Ectodermal cell (in vitro differentiated cells): ENCODE measurements around the gene TSSK2.

Experiments
- H3K27ac ChIP-seq: 2 replicates; pipeline ENCODE4 v1.7.0; 2013; ENCODE audit warnings: mild to moderate bottlenecking, low read depth, low read length; ENCODE audit not compliant: insufficient read depth, poor library complexity, severe bottlenecking
- H3K27me3 ChIP-seq: 2 replicates; pipeline ENCODE4 v1.7.0; 2013; ENCODE audit warnings: mild to moderate bottlenecking, low read length; ENCODE audit not compliant: insufficient read depth, control insufficient read depth, poor library complexity, severe bottlenecking
- H3K36me3 ChIP-seq: one replicate; pipeline ENCODE4 v1.7.0; 2013; ENCODE audit warnings: low read length; ENCODE audit not compliant: control insufficient read depth, insufficient read depth
- H3K4me1 ChIP-seq: one replicate; pipeline ENCODE4 v1.7.0; 2013; ENCODE audit warnings: low read length; ENCODE audit not compliant: control insufficient read depth, insufficient read depth
- H3K4me3 ChIP-seq: 2 replicates; pipeline ENCODE4 v1.7.0; 2013; ENCODE audit warnings: low read depth, low read length, control low read depth; ENCODE audit not compliant: insufficient read depth
- H3K9me3 ChIP-seq: 2 replicates; pipeline ENCODE4 v1.7.0; 2013; ENCODE audit warnings: mild to moderate bottlenecking, low read length, moderate library complexity; ENCODE audit not compliant: control insufficient read depth
- WGBS, 2 experiments: methylation state at CpG; one replicate each; pipeline ENCODE4 v1.1.7; 2013; ENCODE audit warnings: missing lambda C conversion rate in 2 of 2; 5-methylcytosine and 5-hydroxymethylcytosine counted together

The TSSK2 gene

GRCh38 chr22:19138217-19139000 is 7.3 kb downstream of the TSSK2 start:
- Histone ChIP-seq H3K4me3 (no peak overlapping the region), H3K27me3 (no peaks in the 10 kb centered on the region), H3K36me3 (peaks cover 12% of the 10 kb centered on the region), H3K9me3 (no peaks in the 10 kb centered on the region), H3K27ac (no peak overlapping the region), H3K4me1 (no peaks in the 10 kb centered on the region)
- 92 to 93% methylated on average over 15 of the region's 15 CpGs for WGBS, 2 experiments

GRCh38 chr22:19139001-19139356 is 7.9 kb downstream of the TSSK2 start:
- H3K36me3 ChIP-seq, result peaks cover 12% of the 10 kb centered on the region
- no peaks in the 10 kb centered on the region for H3K27me3 ChIP-seq
- H3K4me3 ChIP-seq, result no peak overlapping the region
- 94 to 96% methylated on average over 9 of the region's 9 CpGs for WGBS, 2 experiments
- H3K4me1 ChIP-seq, result no peaks in the 10 kb centered on the region
- H3K9me3 ChIP-seq, result no peaks in the 10 kb centered on the region
- no peak overlapping the region for H3K27ac ChIP-seq

DNA sequence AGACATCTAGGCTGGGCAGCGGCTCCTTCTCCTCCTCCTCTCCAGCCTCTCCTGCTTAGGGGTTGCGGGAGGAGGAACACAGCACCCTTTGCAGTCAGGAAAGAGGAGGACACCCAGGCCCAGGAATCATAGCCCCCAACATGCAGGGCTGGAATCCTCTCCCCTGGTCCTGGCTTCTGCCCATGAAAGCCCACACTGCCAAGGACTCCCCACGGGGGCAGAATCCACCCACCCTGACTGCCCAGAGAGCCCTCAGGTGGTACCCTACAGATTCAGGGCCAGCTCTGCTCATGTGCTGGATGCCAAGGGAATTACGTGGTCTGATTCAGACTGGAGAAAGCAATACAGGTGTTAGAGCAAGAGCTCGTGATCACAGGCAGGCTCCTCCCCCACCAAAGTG is 8.9 kb downstream of the TSSK2 start:
- Histone ChIP-seq H3K27ac (no peak overlapping the region), H3K4me1 (no peaks in the 10 kb centered on the region), H3K27me3 (no peaks in the 10 kb centered on the region), H3K4me3 (no peak overlapping the region), H3K36me3 (peaks cover 12% of the 10 kb centered on the region), H3K9me3 (no peaks in the 10 kb centered on the region)
- WGBS, 2 experiments, result 93 to 94% methylated on average over 5 of the region's 5 CpGs

DNA sequence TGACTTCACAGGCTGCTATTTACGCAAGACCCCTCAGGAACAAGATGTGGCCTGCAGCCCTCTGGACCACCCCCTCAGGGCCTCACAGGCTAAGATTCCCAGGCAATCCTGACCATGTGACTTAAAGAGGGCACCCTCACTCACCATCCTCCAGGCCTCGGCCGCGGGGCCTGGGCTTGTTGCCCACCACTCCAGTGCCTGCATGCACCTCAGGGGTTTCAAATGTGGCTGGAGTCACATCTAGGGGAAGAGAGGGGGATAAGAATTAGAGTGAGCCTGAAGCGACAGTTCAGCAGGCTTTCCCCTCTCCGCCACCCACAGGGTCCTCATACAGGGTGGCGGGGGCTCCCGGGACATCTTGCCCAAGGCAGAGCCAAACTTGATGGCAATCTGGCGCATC is 11.3 kb downstream of the TSSK2 start:
- peaks cover 19% of the 10 kb centered on the region for H3K27me3 ChIP-seq
- no peaks in the 10 kb centered on the region for H3K9me3 ChIP-seq
- H3K27ac ChIP-seq, result no peak overlapping the region
- no peaks in the 10 kb centered on the region for H3K4me1 ChIP-seq
- H3K4me3 ChIP-seq, result no peak overlapping the region
- H3K36me3 ChIP-seq, result peaks cover 12% of the 10 kb centered on the region
- 97% methylated on average over 9 of the region's 9 CpGs for WGBS, 2 experiments

DNA sequence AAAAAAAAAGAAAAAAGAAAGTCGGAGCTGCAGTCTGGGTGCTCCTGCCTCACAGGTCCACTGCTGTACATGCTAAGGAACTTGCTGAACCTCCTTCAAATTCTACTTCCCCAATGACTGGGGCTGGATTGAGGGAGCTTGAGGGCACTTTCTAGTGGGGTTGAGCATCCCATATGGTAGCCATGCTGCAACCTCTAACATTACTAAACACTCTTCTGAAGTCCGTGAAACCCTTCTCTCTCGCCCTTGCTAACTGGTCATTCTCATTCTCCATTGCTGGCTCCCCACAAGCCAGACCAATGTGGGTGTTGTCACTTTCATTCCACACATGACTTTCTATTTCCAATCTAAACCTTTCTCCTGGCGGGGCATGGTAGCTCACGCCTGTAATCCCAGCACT is 12.1 kb downstream of the TSSK2 start:
- 84 to 90% methylated on average over 5 of the region's 5 CpGs for WGBS, 2 experiments
- Histone ChIP-seq H3K4me3 (no peak overlapping the region), H3K27me3 (peaks cover 27% of the 10 kb centered on the region), H3K27ac (no peak overlapping the region), H3K36me3 (peaks cover 12% of the 10 kb centered on the region), H3K4me1 (no peaks in the 10 kb centered on the region), H3K9me3 (no peaks in the 10 kb centered on the region)

DNA sequence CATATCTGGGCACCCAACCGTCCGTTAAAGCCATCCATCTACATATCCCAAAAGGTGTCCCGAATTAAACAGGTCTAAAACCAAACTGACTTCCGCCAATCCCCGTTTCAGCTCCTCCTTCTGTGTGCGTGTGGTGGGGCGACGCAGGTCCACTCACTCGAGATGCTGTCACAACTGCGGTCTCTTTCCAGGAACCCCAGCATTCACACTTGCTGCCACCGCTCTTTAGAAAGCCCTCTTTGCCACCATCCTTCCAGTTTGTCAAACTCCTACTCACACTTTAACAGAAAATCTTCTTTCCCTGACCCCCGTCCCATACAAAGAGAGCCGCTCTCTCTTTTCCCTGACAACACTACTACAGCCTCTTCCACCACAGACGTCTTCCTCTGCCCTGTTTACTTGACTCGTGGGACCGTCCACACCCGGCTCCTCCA is 12.9 kb downstream of the TSSK2 start:
- no peak overlapping the region for H3K27ac ChIP-seq
- 7 to 11% methylated on average over 17 of the region's 17 CpGs for WGBS, 2 experiments
- peaks cover 12% of the 10 kb centered on the region for H3K36me3 ChIP-seq
- no peaks in the 10 kb centered on the region for H3K9me3 ChIP-seq
- no peaks in the 10 kb centered on the region for H3K4me1 ChIP-seq
- H3K27me3 ChIP-seq, result peaks cover 35% of the 10 kb centered on the region
- H3K4me3 ChIP-seq, result peak overlapping the region; percentile 91

DNA sequence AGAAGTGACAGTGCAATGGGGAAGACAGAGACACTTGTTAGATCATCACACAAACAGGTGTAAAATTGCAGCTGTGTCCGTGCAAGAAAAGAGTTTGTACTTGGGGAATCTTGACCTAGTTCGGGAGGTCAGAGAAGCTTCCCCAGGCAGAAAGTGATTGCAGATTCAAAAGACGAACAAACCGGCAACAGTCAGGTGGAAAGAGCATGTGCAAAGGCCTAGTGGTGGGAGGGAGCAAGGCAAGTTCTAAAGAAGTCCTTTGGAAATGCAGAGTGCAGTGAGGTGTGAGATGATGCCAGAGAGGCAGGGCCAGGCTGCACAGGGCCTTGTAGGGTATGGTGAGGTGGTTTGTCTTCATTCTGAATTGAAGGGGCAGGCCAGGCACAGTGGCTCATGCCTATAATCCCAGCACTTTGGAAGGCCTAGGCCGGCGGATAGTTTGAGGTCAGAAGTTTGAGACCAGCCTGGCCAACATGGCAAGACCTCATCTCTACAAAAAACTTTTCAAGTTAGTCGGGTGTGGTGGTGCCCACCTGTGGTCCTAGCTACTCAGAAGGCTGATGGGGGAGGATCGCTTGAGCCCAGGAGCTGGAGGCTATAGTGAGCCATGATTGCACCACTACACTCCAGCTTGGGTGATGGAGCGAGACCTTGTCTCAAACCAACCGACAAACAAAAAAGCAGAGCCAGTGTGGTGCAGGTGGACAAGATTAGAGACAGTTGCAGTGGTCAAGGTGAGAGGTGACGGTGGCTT is 15.3 kb downstream of the TSSK2 start:
- 83 to 86% methylated on average over 11 of the region's 11 CpGs for WGBS, 2 experiments
- no peaks in the 10 kb centered on the region for H3K9me3 ChIP-seq
- H3K27ac ChIP-seq, result no peak overlapping the region
- peaks cover 59% of the 10 kb centered on the region for H3K27me3 ChIP-seq
- H3K4me1 ChIP-seq, result no peaks in the 10 kb centered on the region
- H3K36me3 ChIP-seq, result no peaks in the 10 kb centered on the region
- no peak overlapping the region for H3K4me3 ChIP-seq

GRCh38 chr22:19147195-19147780 is 16.2 kb downstream of the TSSK2 start:
- Histone ChIP-seq H3K4me3 (no peak overlapping the region), H3K36me3 (no peaks in the 10 kb centered on the region), H3K4me1 (no peaks in the 10 kb centered on the region), H3K27ac (no peak overlapping the region), H3K9me3 (no peaks in the 10 kb centered on the region), H3K27me3 (peaks cover 68% of the 10 kb centered on the region)
- 32 to 33% methylated on average over 9 of the region's 9 CpGs for WGBS, 2 experiments

DNA sequence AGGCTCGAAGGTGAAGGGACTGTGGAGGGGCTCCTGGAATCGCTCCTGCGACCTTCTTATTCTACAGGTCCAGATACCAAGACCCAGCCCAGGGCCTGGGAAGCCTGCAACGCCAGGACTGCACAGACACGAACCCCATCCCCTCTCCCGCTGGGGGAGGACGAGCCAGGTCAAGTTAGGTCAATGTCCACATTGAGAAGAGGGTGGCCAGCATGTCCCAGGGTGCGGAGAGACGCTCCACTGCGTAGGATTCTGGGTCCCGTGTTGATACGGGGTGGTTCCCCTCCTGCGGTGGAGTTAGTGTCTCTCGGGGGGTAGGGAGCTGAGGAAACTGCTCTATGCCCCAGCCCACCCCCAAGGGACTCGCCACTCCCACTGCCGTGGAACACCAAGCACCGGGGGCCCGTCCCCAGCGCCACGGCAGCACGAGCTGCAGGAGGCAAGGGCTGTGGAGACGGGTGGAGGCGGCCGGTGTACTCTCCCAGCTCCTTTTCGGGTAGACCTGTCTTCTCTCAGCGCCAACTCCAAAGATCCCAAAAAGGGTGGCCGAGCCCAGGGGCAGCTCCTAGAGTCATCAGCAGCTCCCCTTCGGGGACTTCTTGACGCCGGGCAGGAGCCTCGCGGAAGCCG is 17.4 kb downstream of the TSSK2 start:
- no peaks in the 10 kb centered on the region for H3K36me3 ChIP-seq
- peaks cover 80% of the 10 kb centered on the region for H3K27me3 ChIP-seq
- H3K4me1 ChIP-seq, result no peaks in the 10 kb centered on the region
- no peaks in the 10 kb centered on the region for H3K9me3 ChIP-seq
- H3K27ac ChIP-seq, result no peak overlapping the region
- no peak overlapping the region for H3K4me3 ChIP-seq
- 79 to 83% methylated on average over 33 of the region's 33 CpGs for WGBS, 2 experiments
